OCI-M2 (cell line): ENCODE data around the gene TRMU.

Experiments
- DNase-seq: peaks from one replicate; lab custom pipeline; 2025; ENCODE audit not compliant: unreplicated experiment; lab: John Stamatoyannopoulos, UW

TRMU gene

DNA sequence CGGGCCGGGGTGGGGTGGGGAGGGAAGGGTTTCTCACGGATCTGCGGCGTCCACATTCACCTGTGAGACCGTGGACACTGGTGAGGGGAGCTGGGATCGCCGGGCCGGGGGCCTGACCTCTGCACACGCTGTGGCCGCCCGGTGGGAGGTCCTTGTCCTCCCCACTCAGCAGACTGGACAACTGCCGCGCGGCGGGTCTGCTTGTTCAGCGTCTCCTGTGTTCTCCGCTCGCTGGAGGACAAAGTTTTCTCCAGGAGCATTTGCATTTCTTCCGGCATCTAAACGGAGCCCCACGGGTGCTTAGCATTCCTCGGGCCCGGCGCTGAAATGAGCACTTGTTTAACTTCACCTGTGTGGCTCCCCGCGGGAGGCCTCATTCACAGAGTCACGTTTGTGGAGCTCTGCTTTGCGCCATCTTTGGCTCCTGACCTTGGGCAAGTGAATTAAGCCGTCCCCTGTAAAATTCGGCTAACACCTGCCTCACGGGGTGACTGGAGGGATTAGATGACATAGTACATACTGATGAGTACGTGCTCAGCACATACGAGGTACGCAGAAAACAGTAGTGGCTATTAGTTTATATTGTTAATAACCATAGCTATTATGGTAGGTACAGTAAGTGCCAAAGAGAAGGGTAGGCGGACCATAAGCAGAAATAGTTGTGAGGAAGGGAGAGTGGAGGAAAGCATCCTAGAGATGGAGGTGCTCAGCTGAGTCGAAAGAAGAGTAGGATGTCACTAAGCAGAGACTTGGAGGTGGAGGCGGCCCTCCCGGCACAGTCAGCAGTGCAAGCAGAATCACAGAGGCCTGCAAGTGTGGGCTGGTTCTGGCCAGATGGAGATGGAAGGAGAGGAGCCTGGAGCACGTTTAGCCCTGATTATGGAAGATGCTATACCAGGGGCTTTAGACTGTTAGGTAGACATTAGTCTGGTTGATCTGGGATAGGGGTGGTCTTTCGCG is 885 bp downstream of the TRMU start:
- no peak for DNase-seq

- DNase-seq = no peak
These were observed 2.4 kb downstream of the TRMU start for GRCh38 chr22:46337870-46338269.

- no peak for DNase-seq
These were observed 3.1 kb downstream of the TRMU start for GRCh38 chr22:46338636-46339035.

- no peak for DNase-seq
These were observed 4.4 kb downstream of the TRMU start for GRCh38 chr22:46339956-46340355.

- DNase-seq = no peak
These were observed 5.2 kb downstream of the TRMU start for GRCh38 chr22:46340676-46341075.

GRCh38 chr22:46346680-46347405 is 11.3 kb downstream of the TRMU start:
- DNase-seq = no peak

DNA sequence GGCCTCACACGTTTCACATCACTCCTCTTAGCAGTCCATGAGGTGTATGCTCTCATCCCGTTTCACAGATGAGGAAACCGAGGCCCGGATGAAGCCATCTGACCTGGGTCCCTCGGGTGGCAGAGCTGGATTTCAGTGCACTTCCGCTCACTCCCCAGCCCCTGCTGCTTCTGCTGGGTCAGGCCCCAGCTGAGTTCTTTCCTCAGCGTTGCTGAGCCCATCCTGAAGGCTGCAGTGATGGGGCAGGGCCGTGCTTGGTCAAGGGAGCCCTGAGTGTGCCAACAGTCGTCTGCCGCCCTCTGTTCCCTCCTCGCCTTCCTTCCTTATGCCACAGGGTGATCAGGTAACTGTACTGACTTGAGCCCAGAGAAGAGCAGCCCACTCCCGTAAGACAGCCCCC is 12.1 kb downstream of the TRMU start:
- no peak for DNase-seq

GRCh38 chr22:46348099-46348695 is 12.7 kb downstream of the TRMU start:
- no peak for DNase-seq

GRCh38 chr22:46349238-46349637 is 13.7 kb downstream of the TRMU start:
- no peak for DNase-seq

- no peak for DNase-seq
These were observed 14.2 kb downstream of the TRMU start for GRCh38 chr22:46349681-46350080.

DNA sequence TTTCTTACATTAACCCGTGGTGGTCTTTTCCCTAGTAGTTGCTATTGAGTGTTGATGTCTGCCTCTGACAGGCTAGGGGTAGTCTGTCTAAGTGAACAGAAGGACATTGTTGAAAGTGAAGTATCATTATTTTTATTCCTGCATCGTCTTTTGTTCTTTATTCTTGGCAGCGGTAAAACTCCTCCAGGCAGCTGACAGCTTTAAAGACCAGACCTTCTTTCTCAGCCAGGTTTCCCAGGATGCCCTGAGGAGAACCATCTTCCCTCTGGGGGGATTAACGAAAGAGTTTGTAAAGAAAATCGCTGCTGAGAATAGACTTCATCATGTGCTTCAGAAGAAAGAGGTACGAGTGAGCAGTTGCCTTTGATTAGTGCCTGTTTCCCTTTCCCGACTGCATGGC is 14.6 kb downstream of the TRMU start:
- DNase-seq = no peak

- no peak for DNase-seq
These were observed 15.1 kb downstream of the TRMU start for GRCh38 chr22:46350646-46351045.

DNA sequence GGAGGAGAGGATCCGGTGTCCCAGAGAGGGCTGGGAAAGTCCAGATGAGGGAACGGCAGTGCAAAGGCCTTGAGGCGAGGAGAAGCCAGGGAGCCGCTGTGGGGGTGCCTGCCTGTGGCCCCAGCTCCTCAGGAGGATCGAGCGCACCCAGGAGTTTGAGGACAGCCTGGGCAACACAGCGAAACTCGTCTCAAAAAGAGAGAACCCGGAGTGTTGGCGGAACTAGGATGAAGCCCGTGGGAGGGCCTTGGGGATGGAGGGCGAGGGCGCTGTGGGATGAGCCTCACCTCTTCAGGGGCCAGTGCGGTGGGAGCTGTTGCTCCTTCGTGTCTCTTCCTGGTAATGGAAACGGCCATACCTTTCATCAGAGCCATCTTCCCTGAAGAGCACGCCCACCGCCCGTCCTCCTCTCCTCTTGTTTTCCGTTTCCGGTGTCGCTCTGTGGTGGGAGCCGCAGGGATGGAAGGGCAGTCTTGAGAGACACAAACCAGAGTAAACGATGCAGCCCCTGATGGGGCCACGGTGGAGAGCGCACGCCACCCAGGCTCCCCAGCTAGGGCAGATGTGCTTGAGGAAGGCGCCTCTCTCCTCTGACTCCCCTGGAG is 15.7 kb downstream of the TRMU start:
- no peak for DNase-seq

DNA sequence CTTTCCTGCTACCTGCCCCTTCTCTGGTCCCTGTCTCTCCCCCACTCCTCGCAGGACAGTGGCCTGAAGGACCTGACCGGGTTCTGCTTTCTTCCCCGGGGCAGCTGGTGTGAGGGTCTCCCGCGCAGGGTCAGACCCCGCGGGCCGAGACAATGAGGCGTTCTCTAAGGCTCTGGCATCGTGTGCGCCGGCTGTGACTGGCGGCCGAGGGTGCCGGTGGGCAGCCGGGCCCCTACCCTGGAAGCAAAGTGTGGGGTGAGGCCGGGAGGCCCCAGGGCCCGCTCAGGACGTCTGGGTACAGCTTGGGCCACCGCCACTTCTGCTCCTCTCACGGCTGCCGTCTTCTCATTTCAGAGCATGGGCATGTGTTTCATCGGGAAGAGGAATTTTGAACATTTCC is 16.3 kb downstream of the TRMU start:
- no peak for DNase-seq

DNA sequence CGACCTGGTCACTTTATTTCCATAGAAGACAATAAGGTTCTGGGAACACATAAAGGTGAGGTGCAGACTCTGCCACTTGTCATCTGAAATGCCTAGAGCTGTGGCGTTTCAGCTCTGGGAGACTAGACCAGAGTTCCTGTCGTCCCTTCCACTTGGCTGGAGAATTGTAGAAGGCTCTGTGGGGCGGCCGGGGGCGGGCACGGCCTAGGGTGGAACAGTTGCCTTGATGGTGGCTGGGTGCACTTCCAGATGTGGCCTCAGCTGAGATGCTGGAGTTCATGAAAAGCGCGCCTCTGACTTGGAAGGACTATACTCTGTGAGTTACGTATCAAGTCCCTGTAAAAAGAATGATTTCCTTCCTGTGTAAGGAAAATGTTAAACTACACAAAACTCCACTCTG is 16.8 kb downstream of the TRMU start:
- no peak for DNase-seq

DNA sequence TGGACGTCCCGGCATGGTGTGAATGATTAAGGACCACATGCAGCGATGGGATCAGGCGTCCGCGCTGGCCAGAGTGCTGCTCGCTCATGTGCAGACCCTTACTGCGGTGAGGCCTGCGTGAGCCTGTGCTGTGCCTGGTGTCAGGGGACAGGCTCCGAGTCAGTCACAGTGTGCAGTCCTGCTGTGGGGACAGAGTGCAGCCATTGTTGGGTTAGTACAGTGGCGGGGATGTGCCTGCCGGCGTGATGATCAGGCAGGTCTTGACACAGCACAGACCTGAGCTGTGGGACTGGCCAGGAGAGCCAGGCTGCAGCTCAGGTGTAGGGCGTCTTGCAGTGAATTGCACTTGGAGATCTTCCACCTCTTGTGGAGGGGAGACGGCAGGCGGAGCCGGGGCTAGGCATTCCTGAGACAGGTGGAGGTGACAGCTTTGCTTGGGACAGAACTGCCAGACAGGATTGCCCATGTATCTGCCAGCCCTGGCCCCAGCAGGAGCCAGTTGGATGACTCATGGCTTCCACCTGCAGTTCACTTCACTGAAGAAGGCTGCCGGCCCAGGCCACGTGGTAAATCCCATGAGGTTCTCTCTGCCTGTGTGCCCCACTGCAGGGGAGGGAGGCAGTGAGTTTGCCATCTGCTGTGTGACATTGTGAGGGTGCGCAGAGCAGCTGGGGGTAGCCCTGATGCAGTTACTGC is 17.3 kb downstream of the TRMU start:
- no peak for DNase-seq

DNA sequence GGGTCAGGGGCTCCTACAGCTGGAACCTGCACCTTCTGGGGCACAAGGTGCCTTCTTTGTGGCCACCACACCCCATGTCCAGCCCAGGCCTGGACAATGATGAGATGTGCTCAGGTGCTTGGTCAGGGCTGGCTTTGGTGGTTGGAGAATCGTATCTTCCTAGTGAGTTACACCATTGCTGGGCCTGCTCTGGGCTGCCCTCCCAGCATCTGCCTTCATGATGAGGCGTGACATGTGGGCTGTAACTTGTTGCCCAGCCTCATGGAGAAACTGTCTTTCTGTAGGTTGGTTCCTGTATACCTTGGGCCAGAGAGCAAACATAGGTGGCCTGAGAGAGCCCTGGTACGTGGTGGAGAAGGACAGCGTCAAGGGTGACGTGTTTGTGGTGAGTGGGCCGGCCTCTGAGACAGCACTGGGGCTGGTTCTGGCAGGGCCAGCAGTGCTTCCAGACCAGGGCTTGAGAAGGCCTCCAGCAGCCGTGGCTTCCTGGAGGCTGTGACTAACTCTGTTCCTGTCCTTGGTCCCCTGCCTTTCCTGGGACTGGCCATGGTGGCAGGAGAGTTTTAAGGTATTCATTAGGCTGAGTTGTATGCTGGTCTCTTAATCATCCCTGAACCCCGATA is 18.1 kb downstream of the TRMU start:
- no peak for DNase-seq

DNA sequence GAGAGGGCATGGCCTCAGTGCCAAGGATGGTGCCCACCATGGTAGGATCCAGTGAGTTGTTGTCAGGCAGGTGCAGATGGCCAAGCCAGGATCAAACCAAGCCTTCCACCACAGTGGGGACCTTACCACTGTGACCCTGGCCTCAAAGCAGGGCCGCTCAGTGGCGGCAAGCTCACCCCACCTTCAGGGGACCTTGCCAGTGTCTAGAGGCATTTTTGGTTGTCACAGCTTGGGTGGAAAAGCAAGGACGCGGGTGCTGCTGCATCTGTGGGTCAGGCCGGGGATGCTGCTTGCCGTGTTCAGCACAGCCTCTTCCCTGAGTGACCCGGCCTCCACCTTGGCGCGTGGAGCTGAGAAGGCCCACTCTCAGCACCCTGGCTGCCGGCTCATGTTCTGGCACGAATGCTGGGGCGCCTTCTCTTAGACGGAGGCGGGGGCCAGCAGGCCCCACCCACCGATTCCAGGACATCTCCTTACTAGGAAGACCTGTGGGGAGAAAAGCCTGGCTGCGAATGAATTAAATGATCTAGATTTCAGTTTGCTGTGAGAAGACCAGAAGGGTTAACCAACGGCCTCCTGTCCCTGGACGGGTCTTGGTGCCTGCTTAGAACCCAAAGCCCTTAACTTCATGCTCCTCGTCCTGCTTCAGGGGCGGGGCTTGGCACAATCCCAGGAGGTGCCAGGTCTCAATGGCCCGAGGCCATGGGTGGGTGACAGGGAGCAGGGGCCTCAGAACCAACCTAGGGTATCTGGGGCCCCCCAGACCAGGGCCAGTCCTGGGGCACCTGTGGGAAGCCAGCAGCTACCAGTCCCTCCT is 18.9 kb downstream of the TRMU start:
- no peak for DNase-seq

- DNase-seq = no peak
These were observed 19.4 kb downstream of the TRMU start for GRCh38 chr22:46354993-46355305.
